Measurements from ENCODE around the gene MIER2.
"Not testable (repeated sequence)": the region's sequence is repeated elsewhere in the genome, so short reads cannot be mapped to it uniquely, and the experiment has no call there.

The MIER2 gene

DNA sequence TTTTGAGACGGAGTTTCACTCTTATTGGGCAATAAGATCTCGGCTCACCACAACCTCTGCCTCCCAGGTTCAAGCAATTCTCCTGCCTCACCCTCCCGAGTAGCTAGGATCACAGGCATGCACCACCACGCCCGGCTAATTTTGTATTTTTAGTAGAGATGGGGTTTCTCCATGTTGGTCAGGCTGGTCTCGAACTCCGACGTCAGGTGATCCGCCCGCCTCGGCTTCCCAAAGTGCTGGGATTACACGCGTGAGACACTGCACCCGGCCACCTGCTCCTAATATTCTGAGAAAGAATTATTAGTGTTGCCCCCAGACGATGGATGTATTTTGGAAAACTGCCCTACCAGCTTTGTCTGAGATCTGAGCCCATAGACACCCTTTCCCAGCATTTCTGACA, 10.9 kb upstream of the MIER2 start:
- not testable (repeated sequence) for DNase-seq

DNA sequence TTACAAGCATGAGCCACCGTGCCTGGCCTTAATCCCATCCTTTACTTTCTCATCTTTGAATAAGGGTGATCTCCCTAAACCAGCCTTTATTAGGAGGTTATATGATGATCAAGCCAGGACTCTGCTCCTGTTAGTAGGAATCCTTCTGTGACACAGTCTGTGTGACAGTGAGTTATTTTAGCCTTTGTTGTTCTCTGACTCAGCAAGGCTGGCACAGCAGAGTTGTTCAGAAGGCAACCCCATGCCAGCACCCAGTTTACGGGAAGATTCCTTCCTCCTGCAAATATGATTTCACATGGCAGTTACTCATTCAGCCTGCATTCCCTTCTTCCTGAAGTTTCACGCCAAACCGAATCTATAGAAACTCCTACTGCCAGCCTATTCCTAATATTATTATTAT, 10.5 kb upstream of the MIER2 start:
- no peak for DNase-seq

GRCh38 chr19:351976-352625, 7.5 kb upstream of the MIER2 start:
- DNase-seq, result no peak

DNA sequence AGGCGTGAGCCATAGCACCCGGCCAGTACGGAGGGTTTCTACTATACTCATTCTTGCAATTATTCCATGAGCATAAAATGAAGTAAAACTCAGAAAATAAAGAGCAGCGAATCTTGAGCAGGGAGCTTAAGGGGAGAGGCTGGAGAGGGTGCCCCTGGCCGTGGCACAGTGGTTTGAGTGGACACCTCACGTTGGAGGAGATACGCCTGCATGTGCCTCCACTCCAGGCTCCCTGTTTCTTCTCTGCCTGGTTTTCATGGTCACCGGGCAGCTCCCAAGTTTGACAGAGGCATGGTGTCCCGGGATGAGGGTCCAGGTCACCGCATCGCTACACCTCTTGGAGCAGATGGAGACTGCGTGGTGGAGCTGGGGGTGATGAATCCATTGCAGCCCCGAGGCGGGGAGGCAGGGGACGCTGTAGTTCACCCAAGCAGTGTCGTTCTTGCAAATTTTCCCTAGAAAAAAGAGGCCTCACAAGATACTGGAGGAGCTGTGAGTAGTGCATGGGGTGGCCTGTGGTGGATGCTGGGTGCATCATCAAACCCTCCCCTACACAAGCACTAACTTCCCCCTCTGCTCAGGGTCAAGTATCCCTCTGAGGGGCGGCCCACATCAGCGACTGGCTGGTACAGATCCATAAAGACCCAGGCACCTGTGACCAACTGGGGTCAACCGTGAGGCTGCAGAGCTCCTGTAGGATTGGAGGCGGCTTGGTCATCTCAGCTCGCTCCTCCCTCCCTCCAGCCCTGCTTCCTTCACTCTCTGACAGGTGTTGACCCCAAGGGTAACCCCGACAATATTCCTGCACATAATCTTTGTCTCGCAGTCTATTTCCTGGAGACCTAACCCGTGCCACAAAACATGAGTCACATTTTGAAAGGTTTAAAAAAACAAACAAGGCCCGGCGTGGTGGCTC, 3.6 kb upstream of the MIER2 start:
- no peak for DNase-seq

GRCh38 chr19:345320-345879, 804 bp upstream of the MIER2 start:
- DNase-seq, result no peak

- peak in 1 of 2 experiments; percentile 46 for DNase-seq
Observed at GRCh38 chr19:343941-344624, 513 bp downstream of the MIER2 start.

DNA sequence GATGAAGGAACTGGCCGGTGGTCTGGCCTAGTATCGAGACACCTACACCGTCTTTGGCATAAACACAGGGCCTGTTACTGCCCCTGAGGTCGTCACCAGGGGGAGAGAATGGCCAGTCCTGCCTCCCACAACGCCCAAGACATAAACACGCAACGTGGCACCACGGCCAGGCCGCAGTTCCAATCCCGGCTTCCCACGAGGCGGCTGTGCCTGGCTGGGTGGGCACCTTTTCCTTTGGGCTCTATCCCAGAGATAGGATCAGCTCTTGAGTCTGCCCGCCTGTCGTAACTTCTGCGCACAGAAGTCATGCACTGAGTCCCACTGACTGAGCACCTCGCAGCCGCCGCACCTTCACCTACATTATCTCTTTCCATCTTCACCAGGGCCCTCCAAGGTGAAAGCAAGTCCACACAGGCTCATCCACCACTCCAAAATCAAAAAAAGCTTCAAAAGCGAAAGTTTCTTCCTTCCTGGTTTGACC, 1.1 kb downstream of the MIER2 start:
- DNase-seq, result no peak

- no peak for DNase-seq
Observed at GRCh38 chr19:342801-343421, 1.7 kb downstream of the MIER2 start.

DNA sequence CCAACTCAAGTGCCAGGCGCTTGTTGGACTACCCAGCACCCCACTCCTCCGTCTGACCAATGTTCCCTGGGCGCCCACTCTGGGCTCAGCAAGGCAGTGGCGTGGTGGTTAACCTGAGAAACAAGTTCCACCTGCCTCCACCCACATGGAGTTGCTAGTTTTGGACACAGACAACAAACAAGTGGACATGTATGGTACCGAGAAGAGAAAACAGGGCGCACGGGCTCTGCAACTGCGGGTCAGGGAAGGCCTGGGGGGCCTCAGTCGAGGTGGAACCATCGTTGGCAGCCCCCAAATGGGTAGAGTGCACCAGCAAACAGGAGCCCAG, 2.5 kb downstream of the MIER2 start:
- no peak for DNase-seq

DNA sequence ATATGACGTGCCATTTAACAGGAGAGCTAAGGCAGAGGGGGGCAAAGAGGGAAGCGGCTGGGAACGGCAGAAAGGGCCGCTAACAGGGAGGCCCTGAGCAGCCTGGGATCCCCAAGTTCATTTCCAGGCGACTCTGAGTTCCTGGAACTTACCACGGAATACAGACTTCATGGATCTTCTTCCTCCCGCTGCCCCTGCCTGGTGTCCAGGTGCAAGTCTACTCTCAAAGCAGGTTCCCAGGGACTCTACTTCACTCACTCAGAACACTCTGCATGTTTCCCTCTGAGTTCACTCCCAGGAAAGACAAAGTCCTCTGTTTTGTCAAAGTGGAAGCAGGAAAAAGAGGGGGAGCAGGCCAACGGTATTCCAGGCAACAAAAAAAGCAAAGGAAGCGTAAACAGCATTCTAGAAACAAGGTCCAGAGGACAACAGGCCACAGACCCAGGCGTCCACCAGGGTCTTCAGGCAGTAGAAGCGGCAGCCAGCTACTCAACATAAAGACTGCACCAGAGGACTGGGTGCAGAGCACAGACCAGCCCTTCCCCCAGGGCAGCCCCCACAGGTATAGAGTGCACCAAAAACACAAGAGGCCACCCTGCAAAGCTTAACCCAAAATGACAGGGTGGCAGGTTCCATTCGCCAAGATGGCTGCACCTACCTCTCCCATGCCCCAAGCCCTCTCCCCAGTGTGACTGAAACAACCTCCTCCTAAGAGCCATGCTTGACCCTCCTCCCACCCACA, 3.0 kb downstream of the MIER2 start:
- no peak for DNase-seq

DNA sequence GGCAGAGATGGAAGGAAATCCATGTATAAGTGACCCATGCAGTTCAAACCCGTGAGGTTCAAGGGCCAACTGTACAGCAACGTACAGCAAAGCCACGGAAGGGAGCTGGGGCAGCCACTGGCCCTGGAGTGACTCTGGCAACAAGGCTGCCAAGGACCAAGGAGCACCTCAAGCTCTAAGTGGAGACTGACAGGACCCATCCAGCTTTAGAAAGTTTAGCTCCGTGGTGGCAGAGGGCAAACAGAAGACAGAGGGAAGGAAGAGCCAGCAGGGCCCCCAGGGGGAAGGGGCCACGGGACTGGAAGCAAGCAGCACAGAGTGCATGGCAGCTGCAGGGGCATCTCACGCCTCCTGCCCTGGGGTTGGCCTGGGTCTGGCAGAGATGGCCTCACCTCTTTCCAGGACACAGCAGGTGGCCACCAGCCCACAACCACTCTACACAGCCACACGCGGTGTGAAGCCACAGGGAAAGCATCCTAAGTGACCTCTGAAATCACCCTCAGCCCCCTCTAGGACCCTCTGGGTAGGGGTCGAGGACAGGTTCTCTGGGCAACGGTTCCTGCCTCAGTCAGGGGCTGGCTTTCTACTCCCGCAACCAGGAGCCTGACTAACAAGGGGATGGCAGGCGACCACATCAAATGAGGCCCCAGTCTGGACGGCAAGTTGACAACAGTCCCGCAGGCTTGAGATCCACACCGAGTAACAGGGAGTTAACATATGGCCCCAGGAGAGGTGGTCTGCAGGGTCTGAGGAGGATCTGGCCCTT, 3.8 kb downstream of the MIER2 start:
- DNase-seq, result no peak

GRCh38 chr19:339262-339887, 5.2 kb downstream of the MIER2 start:
- DNase-seq, result no peak

DNA sequence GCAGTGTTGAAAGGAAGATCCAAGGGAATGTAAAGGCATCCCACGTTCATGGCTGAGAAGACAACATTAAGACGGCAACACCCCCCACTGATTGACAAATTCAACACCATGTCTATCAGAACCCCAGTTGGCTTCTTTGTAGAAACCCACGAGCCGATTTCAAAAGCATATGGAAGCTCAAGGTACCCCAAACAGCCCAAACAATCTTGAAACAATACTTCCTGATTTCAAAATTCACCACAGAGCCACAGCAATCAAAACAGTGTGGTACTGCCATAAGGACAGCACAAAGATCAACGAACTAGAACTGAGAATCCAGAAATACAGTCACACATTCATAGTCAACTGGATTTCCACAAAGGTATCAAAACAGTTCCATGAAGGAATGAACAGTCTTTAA, 6.2 kb downstream of the MIER2 start:
- DNase-seq, result no peak

DNA sequence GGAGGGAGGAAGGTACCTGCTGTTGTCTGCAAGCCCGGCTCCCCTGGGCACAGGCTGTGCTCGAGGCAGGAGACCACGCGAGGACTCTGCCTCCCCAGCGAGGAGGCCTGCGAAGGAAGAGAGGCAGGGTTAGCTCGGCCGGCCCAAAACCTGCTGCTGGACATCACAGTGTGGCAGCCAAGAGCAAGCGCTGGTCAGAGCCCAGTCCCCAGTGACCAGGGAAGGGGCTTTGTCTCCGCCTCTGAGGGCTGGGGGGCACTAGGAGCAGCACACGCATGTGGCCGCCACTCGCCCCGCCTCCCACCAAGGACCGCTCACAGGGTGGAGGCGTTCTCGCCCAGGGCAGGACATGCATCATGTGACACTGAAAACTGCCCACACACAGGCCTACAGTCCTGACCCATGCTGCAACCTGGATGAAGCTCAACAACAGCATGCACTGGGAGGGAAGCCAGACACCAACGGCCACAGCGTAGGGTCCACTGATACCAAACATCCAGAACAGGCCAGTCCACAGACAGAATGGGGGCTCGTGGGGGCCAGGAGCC, 8.5 kb downstream of the MIER2 start:
- no peak for DNase-seq

DNA sequence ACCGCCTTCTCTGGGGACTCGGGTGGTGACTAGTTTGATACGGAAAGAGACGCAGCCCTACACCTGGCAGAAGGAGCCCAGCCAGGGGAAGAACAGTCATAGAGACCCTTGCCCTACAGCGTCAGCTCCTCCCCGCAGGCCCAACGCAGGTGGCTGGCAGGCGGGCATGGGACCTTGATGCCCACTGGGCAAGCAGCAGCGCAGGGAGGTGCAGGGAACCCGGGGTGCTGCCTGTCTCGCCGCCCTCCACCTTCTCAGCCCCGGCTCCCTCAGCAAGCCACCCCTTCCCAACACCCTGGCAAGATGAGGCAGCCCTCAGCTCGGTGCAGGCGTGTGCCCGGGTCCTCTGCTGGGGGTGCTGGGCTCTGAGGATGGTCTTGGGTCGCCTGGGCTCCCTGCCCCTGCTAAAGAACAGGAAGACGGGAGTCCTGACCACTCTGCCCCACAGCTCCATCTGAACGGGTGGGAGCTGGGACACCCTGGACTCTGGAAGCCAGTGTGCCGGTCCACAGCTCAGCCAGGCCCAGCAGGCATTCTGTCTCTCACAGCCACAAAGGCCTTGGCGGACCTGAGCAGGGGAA, 9.0 kb downstream of the MIER2 start:
- no peak for DNase-seq

- no peak for DNase-seq
Observed at GRCh38 chr19:335072-335471, 9.5 kb downstream of the MIER2 start.

GRCh38 chr19:334296-335071, 10.1 kb downstream of the MIER2 start:
- DNase-seq, result no peak

DNA sequence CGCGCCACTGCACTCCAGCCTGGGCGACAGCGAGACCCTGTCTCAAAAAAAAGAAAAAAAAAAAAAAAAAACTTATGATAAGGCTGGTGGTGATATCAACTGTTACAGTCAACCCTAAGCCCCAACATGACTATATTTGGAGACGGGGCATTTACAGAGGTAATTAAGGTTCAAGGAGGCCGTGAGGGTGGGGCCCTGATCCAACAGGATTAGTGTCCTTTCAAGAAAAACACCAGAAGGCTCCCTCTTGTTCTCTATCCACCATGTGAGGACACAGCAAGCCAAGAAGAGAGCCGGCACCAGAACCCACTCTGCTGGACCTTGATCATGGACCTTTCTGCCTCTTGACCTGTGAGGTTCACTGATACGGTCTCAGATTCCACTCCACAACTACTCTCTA, 14.1 kb downstream of the MIER2 start:
- DNase-seq, result no peak

GRCh38 chr19:329876-330275, 14.7 kb downstream of the MIER2 start:
- DNase-seq, result no peak

Data from NCI-H1930 (cell line).